Spleen (tissue), 11 donors: ENCODE results near the gene PAQR7. TPM values are rescaled to one million over a fixed set of nuclear protein-coding genes. Genes with fewer than 3 reads are reported as not detected.

Source experiments
- DNase-seq: peaks from one replicate; pipeline ENCODE4 v3.0.0-alpha.2; 2020
- H3K27ac ChIP-seq, 8 donors: fragments of 200-600 bp; sonication (generic) in 7 of 8; 1 replicate in 4 of 8; 2 replicates in 4 of 8; pipeline versions ENCODE4 v1.5.0 to v1.8.0; 2016 to 2021; ENCODE audit warnings: inconsistent platforms in 4 of 8, mild to moderate bottlenecking in 4 of 8, moderate library complexity in 1 of 8
- H3K27me3 ChIP-seq, 7 donors: fragments of 200-600 bp; sonication (generic) in 6 of 7; replicated peaks in 1 of 7; 1 replicate in 4 of 7; 2 replicates in 3 of 7; pipeline versions ENCODE4 v1.5.0 to v1.8.0; 2016 to 2021; ENCODE audit warnings: inconsistent platforms in 3 of 7, mild to moderate bottlenecking in 1 of 7
- H3K36me3 ChIP-seq, 6 donors: fragments of 200-600 bp; sonication (generic) in 5 of 6; 1 replicate in 4 of 6; 2 replicates in 2 of 6; pipeline versions ENCODE4 v1.5.0 to v1.8.0; 2016 to 2021; ENCODE audit warnings: inconsistent platforms in 2 of 6
- H3K4me1 ChIP-seq, 6 donors: fragments of 200-600 bp; sonication (generic) in 5 of 6; 1 replicate in 3 of 6; 2 replicates in 3 of 6; pipeline versions ENCODE4 v1.5.0 to v1.8.0; 2016 to 2021; ENCODE audit warnings: inconsistent platforms in 3 of 6
- H3K4me3 ChIP-seq, 8 donors: fragments of 200-600 bp; sonication (generic) in 7 of 8; 1 replicate in 4 of 8; 2 replicates in 4 of 8; pipeline versions ENCODE4 v1.5.0 to v1.8.0; 2016 to 2021; ENCODE audit warnings: inconsistent platforms in 4 of 8, mild to moderate bottlenecking in 4 of 8, moderate library complexity in 2 of 8
- H3K9me3 ChIP-seq, 8 donors: fragments of 200-600 bp; sonication (generic) in 7 of 8; 1 replicate in 4 of 8; 2 replicates in 4 of 8; pipeline versions ENCODE4 v1.5.0 to v1.8.0; 2016 to 2021; ENCODE audit warnings: inconsistent platforms in 4 of 8
- POLR2A ChIP-seq, 3 donors: fragments of 450-650 bp; IDR thresholded peaks; one replicate each; pipeline ENCODE4 v1.5.1; 2017; ENCODE audit warnings: antibody characterized with exemption in 3 of 3, mild to moderate bottlenecking in 1 of 3
- POLR2AphosphoS5 ChIP-seq, 3 donors: sonication (generic); formaldehyde crosslinking; IDR thresholded peaks; one replicate each; pipeline ENCODE4 v1.5.1; 2017; ENCODE audit warnings: antibody characterized with exemption in 3 of 3
- WGBS, 5 donors: extraction: QIAGEN DNeasy Blood & Tissue Kit in 3 of 5; methylation state at CpG; one replicate each; pipeline versions ENCODE4 v1.1.5 to v1.1.7; 2013 to 2018; 5-methylcytosine and 5-hydroxymethylcytosine counted together
- intact Hi-C: fragments of 100-400 bp; cut with DNase I; formaldehyde crosslinking; loops from one replicate; pipeline ENCODE4 v1.15.0; 2023; ENCODE audit warnings: low total_unique reads
- polyA plus RNA-seq, 3 donors: library from polyadenylated mRNA; stranded (reverse); fragments of 200-250 nt; gene quantifications; one replicate each; pipeline ENCODE4 v1.2.1, GENCODE V29; 2013
- total RNA-seq, 7 donors: library from RNA; depleted of rRNA in 3 of 7; stranded (reverse); fragments of >200 nt in 3 of 7; fragmentation: NEBNext Ultra II Directional in 4 of 7; extraction: Animal tissue kit (Norgen Biotek cat#: 25700) in 4 of 7; gene quantifications; one replicate each; pipeline versions ENCODE4 v1.1.0 to v1.2.1, GENCODE V29; 2016 to 2021
- TF ChIP-seq, protein P1 (sequence below), 11 experiments: fragments of 200-600 bp in 7 of 11; fragments of 450-650 bp in 4 of 11; sonication (generic) in 4 of 11; IDR thresholded peaks in 8 of 11; conservative IDR thresholded peaks in 3 of 11; 1 replicate in 7 of 11; 2 replicates in 4 of 11; pipeline versions ENCODE4 v1.4.0 to v1.8.0; 2016 to 2021; ENCODE audit warnings: antibody characterized with exemption in 11 of 11, inconsistent platforms in 4 of 11, mild to moderate bottlenecking in 1 of 11
- donor health status: healthy with polysubstance abuse.
- donor health status: DM: no; HTN: no; CAD: no; lungs with moderate emphysema.
- donor health status: DM: no; HTN: no; CAD: no.
- donor health status: Bipolar disorder and iron deficiency.
- donor health status: healthy.
- donor health status: DM: no; HTN: no; CAD: no.
- donor health status: DM: yes; HTN: yes; CAD: no.

Gene PAQR7
- total and polyA plus RNA-seq, 10 donors, result 3.0 to 14.2 (median 9.3) TPM

DNA sequence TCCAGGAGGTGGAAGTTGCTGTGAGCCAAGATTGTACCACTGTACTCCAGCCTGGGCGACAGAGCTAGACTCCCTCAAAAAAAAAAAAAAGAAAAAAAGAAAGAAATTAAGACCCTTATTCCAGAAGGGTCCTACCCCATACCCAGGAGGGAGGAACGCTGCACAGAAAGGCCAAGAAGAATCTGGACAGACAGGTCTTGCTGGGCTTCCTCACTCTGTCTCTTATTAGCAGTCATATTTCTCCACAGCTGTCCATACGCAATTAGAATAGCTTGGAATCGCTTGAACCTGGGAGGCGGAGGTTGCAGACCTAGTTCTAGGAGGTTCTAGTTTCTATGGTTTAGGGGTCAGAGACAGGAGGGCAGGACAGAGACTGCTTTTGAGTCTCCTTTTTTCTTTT lies 3.2 kb upstream of the PAQR7 start:
- H3K27me3 ChIP-seq, result no peaks in the 10 kb centered on the region
- H3K4me1 ChIP-seq, result peaks cover 10 to 52% (median 30%) of the 10 kb centered on the region in 6 donors
- H3K9me3 ChIP-seq, result no peaks in the 10 kb centered on the region
- no peaks in the 10 kb centered on the region for H3K36me3 ChIP-seq
- no peak overlapping the region for H3K4me3 ChIP-seq
- intact Hi-C loops, result loop anchor here (10.0 kb wide), 1 partner anchor 54 kb away; no protein-coding TSS in a partner anchor
- DNase-seq, result no peak
- WGBS, 5 donors, result 88 to 97% (median 93%) methylated on average over 5 of the region's 5 CpGs
- TF ChIP-seq, protein P1, sequence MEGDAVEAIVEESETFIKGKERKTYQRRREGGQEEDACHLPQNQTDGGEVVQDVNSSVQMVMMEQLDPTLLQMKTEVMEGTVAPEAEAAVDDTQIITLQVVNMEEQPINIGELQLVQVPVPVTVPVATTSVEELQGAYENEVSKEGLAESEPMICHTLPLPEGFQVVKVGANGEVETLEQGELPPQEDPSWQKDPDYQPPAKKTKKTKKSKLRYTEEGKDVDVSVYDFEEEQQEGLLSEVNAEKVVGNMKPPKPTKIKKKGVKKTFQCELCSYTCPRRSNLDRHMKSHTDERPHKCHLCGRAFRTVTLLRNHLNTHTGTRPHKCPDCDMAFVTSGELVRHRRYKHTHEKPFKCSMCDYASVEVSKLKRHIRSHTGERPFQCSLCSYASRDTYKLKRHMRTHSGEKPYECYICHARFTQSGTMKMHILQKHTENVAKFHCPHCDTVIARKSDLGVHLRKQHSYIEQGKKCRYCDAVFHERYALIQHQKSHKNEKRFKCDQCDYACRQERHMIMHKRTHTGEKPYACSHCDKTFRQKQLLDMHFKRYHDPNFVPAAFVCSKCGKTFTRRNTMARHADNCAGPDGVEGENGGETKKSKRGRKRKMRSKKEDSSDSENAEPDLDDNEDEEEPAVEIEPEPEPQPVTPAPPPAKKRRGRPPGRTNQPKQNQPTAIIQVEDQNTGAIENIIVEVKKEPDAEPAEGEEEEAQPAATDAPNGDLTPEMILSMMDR (IDR thresholded peaks at IDR 0.05 in 8 of 11, conservative IDR thresholded peaks at IDR 0.05 in 3 of 11), result no peak
- TF ChIP-seq POLR2AphosphoS5 (IDR thresholded peaks at IDR 0.05) (no peak), POLR2A (IDR thresholded peaks at IDR 0.05) (no peak)
- no peak overlapping the region for H3K27ac ChIP-seq

DNA sequence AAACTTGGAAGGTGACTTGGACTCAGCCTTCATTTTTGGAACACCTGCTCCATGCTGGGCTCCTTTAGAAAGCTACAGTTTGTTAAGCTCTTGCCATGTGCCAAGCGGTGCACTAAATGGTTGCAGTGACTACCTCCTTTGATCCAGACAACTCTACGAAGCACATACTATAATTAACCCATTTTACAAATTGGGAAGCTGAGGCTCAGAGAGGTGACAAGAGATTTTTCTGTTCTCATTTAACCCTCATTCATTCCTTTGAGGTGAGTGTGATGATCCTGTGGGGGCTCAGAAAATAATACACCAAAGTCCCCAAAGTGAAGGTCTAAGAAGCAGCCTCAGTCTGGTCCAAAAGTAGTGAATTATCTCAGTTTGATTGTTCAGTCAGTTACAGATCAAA lies 1.6 kb upstream of the PAQR7 start:
- intact Hi-C loops, result loop anchor here (10.0 kb wide), 1 partner anchor 52 kb away; no protein-coding TSS in a partner anchor
- WGBS, 5 donors, result 72 to 89% (median 85%) methylated on average over 2 of the region's 2 CpGs
- Histone ChIP-seq H3K4me1 (peaks cover 18 to 68% (median 46%) of the 10 kb centered on the region in 6 donors), H3K9me3 (no peaks in the 10 kb centered on the region), H3K27ac (no peak overlapping the region), H3K4me3 (no peak overlapping the region), H3K36me3 (no peaks in the 10 kb centered on the region), H3K27me3 (no peaks in the 10 kb centered on the region)
- TF ChIP-seq, protein P1 (IDR thresholded peaks at IDR 0.05 in 8 of 11, conservative IDR thresholded peaks at IDR 0.05 in 3 of 11), result no peak
- TF ChIP-seq POLR2AphosphoS5 (IDR thresholded peaks at IDR 0.05), result no peak
- TF ChIP-seq POLR2A (IDR thresholded peaks at IDR 0.05), result no peak
- no peak for DNase-seq

DNA sequence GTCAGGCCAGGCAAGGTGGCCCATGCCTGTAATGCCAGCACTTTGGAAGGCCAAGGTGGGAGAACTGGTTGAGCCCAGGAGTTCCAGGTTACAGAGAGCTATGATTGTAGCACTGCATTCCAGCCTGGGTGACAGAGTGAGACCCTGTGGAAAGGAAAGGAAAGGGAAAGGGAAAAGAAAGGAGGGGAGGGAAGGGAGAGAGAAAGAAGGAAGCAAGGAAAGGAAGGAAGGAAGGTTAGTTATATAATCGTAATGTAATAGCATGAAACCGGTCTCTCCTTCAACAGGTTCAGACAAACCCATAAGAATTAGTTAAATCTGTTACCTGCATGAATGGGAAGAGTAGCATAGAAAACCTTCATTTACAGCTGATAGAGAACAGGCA lies 1.2 kb upstream of the PAQR7 start:
- Histone ChIP-seq H3K4me1 (peaks cover 23 to 72% (median 50%) of the 10 kb centered on the region in 6 donors), H3K27me3 (no peaks in the 10 kb centered on the region), H3K36me3 (no peaks in the 10 kb centered on the region), H3K27ac (peak overlapping the region in 3 of 8 donors; percentile 84 to 87 (median 85)), H3K9me3 (no peaks in the 10 kb centered on the region), H3K4me3 (no peak overlapping the region)
- intact Hi-C loops, result loop anchor here (10.0 kb wide), 1 partner anchor 52 kb away; no protein-coding TSS in a partner anchor
- 35 to 56% (median 47%) methylated on average over 2 of the region's 2 CpGs for WGBS, 5 donors
- DNase-seq, result no peak
- no peak for TF ChIP-seq POLR2A (IDR thresholded peaks at IDR 0.05)
- TF ChIP-seq, protein P1 (IDR thresholded peaks at IDR 0.05 in 8 of 11, conservative IDR thresholded peaks at IDR 0.05 in 3 of 11), result no peak

DNA sequence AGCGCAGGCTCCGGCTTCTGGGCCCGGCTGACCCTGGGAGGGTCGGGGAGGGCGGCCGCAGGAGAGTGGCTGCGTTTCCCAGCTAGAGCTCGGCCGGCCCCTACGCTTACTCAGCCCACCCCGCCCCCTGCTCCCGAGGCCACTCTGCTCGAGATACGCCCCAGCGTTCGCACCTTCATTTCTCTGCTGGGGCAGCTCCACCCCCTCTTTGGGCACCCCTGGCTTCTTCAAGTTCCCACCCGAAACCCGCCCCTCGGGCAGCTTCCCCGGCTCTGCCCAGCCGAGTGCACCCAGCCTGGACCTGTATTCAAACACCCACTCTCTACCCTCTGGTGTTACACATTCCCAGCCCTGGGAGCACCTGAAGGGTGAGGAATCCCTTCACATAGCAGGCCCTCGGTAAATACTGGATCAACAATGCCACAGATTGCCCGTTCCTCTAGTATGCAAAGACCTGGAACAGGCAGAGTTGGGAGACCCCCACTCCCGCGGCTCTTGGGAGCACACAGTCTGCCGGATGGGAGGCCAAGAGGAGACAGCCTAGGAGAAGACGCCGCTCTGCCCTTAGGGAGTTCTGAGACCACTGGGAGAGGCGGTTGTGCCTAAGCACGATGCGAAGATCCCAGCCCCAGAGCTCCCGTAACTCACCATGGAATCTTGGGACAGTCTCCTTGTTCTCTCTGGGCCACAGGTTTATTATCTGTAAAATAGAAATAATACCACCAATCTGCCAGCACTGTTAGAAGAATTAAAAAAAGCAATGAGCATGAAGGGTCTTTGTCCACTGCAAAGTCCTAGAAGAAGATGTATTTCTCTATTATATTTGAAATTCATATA lies 566 bp upstream of the PAQR7 start:
- Histone ChIP-seq H3K27me3 (no peaks in the 10 kb centered on the region), H3K4me3 (peak overlapping the region; percentile 44 to 85 (median 59)), H3K27ac (peak overlapping the region; percentile 63 to 87 (median 84)), H3K9me3 (no peaks in the 10 kb centered on the region), H3K36me3 (no peaks in the 10 kb centered on the region), H3K4me1 (peaks cover 29 to 78% (median 57%) of the 10 kb centered on the region in 6 donors)
- intact Hi-C loops, result loop anchor here (10.0 kb wide), 1 partner anchor 51 kb away; no protein-coding TSS in a partner anchor
- WGBS, 5 donors, result 26 to 50% (median 32%) methylated on average over 20 to 32 of the region's 32 CpGs
- DNase-seq, result peak; percentile 65
- peak in 1 of 3 donors; percentile 0 for TF ChIP-seq POLR2A (IDR thresholded peaks at IDR 0.05)
- TF ChIP-seq, protein P1 (IDR thresholded peaks at IDR 0.05 in 8 of 11, conservative IDR thresholded peaks at IDR 0.05 in 3 of 11), result no peak
